GM19372 (cell line): ENCODE measurements around the gene SCN8A.
"Not testable (repeated sequence)": the region's sequence is repeated elsewhere in the genome, so short reads cannot be mapped to it uniquely, and the experiment has no call there.

Source experiments
- ATAC-seq: cut with Tn5 transposase; IDR thresholded peaks from one replicate; pipeline ENCODE4 v1.9.1; 2021; ENCODE audit warnings: mild to moderate bottlenecking, low read depth, moderate library complexity; ENCODE audit not compliant: unreplicated experiment

The SCN8A gene

DNA sequence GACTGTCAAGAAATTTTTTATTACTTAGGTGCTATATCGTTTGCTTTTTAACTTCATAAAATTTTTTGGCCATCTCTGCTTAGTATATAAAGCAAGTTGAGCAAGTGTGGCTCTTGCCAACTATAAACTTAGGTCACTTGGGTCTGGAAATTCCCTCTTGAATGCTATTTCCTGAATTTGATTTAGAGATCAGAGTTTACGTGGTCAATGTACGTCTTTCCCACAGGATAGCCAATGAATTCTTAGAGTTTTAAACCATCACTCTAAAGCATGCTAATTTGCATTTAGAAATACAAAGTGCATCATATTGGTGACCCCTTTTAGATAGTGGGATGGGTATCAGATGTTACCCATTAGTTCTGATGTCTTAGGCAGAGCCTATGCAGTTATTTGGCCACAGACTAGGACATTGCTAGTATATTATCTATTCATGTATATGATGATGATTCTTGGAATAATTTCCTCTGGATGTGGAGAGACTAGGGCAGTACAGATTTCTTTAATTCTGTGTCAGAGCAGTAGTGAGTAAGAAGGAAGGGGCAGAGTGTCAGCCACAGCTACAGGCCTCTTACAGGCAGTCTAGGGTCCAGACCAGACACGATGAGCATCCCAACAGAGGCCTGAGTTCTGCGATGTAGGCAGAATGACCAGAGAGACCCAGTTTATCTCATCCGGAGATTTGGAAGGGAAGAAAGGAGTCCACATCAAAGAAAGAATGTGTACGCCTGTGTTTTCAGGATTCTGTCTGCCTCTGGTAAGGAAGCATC lies 30.3 kb downstream of the SCN8A start:
- ATAC-seq: no peak

GRCh38 chr12:51622564-51622963 lies 31.5 kb downstream of the SCN8A start:
- ATAC-seq: no peak

DNA sequence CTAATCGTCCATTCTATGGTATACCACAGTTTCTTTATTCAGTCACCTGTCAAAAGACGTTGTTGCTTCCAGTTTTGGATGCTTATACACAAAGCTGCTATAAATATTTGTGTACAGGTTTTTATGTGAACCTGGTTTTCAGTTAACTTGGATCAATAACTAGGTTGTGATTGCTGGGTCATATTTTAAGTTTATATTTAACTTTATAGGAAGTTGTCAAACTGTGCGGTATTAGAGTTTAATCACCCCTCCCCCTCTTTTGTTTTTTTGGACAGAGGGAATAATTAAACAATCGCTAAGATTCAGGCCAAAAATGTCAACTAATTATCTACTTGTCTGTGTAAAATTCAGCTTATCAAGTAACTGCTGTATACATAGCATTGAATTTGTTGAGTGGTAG lies 34.3 kb downstream of the SCN8A start:
- ATAC-seq: no peak

DNA sequence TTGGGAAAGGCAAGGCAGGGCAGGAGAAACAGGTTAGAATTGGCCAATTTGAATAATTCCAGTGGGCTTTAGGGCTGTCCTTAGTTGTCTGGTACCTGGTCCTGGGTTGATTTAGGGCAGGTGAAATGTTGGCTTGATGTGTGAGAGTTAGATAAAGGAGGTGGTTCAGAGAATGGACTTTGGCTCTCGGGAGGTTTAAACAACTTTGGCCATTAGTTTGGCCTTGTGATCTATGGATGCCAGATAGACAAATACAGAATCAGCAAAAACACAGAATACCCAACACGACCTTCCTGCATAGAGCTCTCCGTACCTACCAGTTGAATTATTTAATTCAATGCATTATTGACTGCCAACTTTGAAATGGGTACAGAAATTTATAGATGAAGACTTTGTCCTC lies 35.1 kb downstream of the SCN8A start:
- ATAC-seq: no peak

- ATAC-seq: no peak
Observed at GRCh38 chr12:51626629-51627028, 35.6 kb downstream of the SCN8A start.

- no peak for ATAC-seq
Observed at GRCh38 chr12:51630256-51630880, 39.3 kb downstream of the SCN8A start.

- ATAC-seq: no peak
Observed at GRCh38 chr12:51630986-51631385, 40.0 kb downstream of the SCN8A start.

GRCh38 chr12:51631591-51631990 lies 40.6 kb downstream of the SCN8A start:
- no peak for ATAC-seq

- no peak for ATAC-seq
Observed at GRCh38 chr12:51632623-51633022, 41.6 kb downstream of the SCN8A start.

- no peak for ATAC-seq
Observed at GRCh38 chr12:51635346-51635745, 44.3 kb downstream of the SCN8A start.

DNA sequence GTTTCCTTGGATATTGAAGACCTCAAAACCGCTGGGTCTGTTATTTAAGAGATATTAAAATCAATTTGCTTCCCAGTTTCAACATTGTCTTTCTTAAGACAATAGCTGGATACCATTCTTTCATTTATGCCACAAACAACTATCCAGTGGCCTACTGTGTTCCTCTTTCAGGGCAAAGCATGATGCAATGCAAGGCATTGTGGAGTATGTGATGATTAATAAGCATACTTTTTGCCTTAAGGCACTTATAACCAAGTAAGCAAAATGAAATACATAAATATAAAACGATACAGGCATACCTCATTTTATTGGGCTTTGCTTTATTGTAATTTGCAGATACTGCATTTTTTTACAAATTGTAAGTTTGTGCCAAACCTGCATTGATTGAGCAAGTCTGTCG lies 45.5 kb downstream of the SCN8A start:
- ATAC-seq: no peak

GRCh38 chr12:51636986-51637385 lies 46.0 kb downstream of the SCN8A start:
- ATAC-seq: no peak

DNA sequence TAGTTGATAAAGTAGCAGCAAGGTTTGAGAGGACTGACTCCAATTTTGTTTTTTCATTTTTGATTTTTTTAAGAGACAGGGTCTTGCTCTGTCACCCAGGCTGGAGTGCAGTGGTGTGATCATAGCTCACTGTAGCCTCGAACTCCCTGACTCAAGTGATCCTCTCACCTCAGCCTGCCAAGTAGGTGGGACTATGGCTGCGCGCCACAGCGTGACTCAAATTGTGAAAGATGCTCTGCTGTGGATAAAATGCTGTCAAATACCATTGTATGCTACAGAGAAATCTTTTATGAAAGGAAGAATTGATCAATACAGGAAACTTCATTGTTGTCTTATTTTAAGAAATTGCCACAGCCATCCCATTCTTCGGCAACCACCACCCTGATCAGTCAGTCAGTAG lies 48.3 kb downstream of the SCN8A start:
- ATAC-seq: no peak

DNA sequence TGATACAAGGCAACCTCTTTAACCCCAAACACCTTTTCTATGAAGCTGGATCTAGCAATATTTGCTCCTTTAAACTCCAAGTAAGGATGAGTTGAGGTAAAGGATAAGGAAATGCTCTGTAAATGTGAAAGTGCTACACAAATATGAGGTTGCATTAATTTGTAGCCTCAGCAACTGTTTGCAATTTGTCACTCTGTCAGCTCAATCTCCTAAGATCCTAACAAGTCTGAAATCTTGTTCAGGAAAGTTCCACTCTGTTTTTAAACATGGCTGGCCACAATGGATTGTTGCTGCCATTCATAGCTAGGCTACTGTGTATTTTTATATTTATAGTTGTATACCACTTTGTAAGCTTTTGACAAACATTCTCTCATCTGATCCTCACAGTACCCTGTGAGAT lies 51.3 kb downstream of the SCN8A start:
- no peak for ATAC-seq

DNA sequence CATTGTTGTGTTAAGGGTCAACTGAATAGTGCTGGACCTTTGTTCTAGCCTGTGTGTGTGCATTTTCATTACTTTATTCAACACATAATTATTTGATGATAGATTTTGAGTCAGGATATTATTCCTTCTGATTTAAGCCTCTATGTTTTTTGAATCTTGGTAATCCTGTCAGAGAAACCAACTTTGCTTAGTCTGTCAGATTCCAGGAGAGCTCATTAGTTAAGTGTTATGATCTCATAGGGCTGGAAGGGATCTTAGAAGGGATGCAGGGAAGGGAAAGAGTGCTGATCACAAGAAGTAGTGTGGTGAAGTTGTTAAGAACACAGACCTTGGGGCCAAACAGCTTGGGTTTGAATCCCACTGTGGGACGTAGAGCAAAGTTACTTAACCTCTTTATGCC lies 52.9 kb downstream of the SCN8A start:
- ATAC-seq: no peak

- not testable (repeated sequence) for ATAC-seq
Observed at GRCh38 chr12:51644691-51645090, 53.7 kb downstream of the SCN8A start.

- no peak for ATAC-seq
Observed at GRCh38 chr12:51645961-51646360, 54.9 kb downstream of the SCN8A start.

DNA sequence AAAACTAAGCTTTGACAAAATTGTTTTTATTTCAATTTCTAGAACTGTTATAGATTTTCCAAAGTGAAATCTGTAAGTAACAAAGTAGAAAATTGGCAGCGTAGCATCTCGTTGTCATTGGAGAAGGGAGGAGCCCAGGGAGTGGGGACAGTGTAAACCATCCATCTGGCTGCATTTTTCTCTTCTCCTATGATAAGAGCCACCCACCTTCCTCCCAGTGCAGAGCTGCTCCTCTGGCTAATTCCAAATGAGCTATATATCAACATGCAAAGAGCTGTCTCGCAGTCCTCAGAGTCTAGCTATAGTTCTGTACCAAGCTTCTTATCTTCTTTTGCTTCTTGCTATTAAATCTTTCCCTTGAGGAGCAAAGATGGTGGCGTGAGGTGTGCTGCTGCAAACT lies 56.6 kb downstream of the SCN8A start:
- no peak for ATAC-seq

GRCh38 chr12:51653431-51653830 lies 62.4 kb downstream of the SCN8A start:
- ATAC-seq: no peak

GRCh38 chr12:51661199-51661598 lies 70.2 kb downstream of the SCN8A start:
- ATAC-seq: no peak

GRCh38 chr12:51661836-51662235 lies 70.8 kb downstream of the SCN8A start:
- ATAC-seq: no peak

- no peak for ATAC-seq
Observed at GRCh38 chr12:51662728-51663154, 71.7 kb downstream of the SCN8A start.
